ENCODE measurements around the gene ASCC1.

The ASCC1 gene

GRCh38 chr10:72133517-72133916 lies 82.6 kb downstream of the ASCC1 start:
- Histone ChIP-seq H3K36me3 (ENCODE audit: control insufficient read depth, insufficient read depth, low read length) (no peaks in the 10 kb centered on the region), H3K9me3 (ENCODE audit: control insufficient read depth, low read length) (no peaks in the 10 kb centered on the region), H3K27me3 (ENCODE audit: control insufficient read depth, insufficient read depth, low read length, poor library complexity, severe bottlenecking) (no peaks in the 10 kb centered on the region)

GRCh38 chr10:72132854-72133253 lies 83.2 kb downstream of the ASCC1 start:
- Histone ChIP-seq H3K27ac (ENCODE audit: insufficient read depth, low read depth, low read length, poor library complexity, severe bottlenecking) (no peak overlapping the region), H3K36me3 (ENCODE audit: control insufficient read depth, insufficient read depth, low read length) (no peaks in the 10 kb centered on the region), H3K9me3 (ENCODE audit: control insufficient read depth, low read length) (no peaks in the 10 kb centered on the region), H3K4me3 (ENCODE audit: insufficient read depth, low read depth, low read length) (no peak overlapping the region), H3K27me3 (ENCODE audit: control insufficient read depth, insufficient read depth, low read length, poor library complexity, severe bottlenecking) (no peaks in the 10 kb centered on the region), H3K4me1 (ENCODE audit: control insufficient read depth, insufficient read depth, low read length) (no peaks in the 10 kb centered on the region)
- 89 to 95% methylated on average over 4 of the region's 4 CpGs for WGBS, 2 experiments

More at GRCh38 chr10:72133517-72133916, 82.6 kb downstream of the ASCC1 start:
- Histone ChIP-seq H3K4me1 (ENCODE audit: control insufficient read depth, insufficient read depth, low read length) (no peaks in the 10 kb centered on the region), H3K4me3 (ENCODE audit: insufficient read depth, low read depth, low read length) (no peak overlapping the region), H3K27ac (ENCODE audit: insufficient read depth, low read depth, low read length, poor library complexity, severe bottlenecking) (no peak overlapping the region)

- no peak overlapping the region for H3K4me3 ChIP-seq (ENCODE audit: insufficient read depth, low read depth, low read length)
- 95 to 96% methylated on average over 2 of the region's 2 CpGs for WGBS, 2 experiments
Measured at GRCh38 chr10:72127571-72127970, 88.5 kb downstream of the ASCC1 start.

GRCh38 chr10:72126872-72127232 lies 89.2 kb downstream of the ASCC1 start:
- WGBS, 2 experiments = 82 to 91% methylated on average over 3 of the region's 3 CpGs
- H3K27ac ChIP-seq (ENCODE audit: insufficient read depth, low read depth, low read length, poor library complexity, severe bottlenecking) = no peak overlapping the region
- H3K9me3 ChIP-seq (ENCODE audit: control insufficient read depth, low read length) = no peaks in the 10 kb centered on the region
- H3K36me3 ChIP-seq (ENCODE audit: control insufficient read depth, insufficient read depth, low read length) = no peaks in the 10 kb centered on the region
- H3K4me1 ChIP-seq (ENCODE audit: control insufficient read depth, insufficient read depth, low read length) = no peaks in the 10 kb centered on the region
- no peak overlapping the region for H3K4me3 ChIP-seq (ENCODE audit: insufficient read depth, low read depth, low read length)
- H3K27me3 ChIP-seq (ENCODE audit: control insufficient read depth, insufficient read depth, low read length, poor library complexity, severe bottlenecking) = no peaks in the 10 kb centered on the region

More at GRCh38 chr10:72127571-72127970, 88.5 kb downstream of the ASCC1 start:
- no peak overlapping the region for H3K27ac ChIP-seq (ENCODE audit: insufficient read depth, low read depth, low read length, poor library complexity, severe bottlenecking)
- H3K36me3 ChIP-seq (ENCODE audit: control insufficient read depth, insufficient read depth, low read length) = no peaks in the 10 kb centered on the region
- no peaks in the 10 kb centered on the region for H3K27me3 ChIP-seq (ENCODE audit: control insufficient read depth, insufficient read depth, low read length, poor library complexity, severe bottlenecking)
- no peaks in the 10 kb centered on the region for H3K9me3 ChIP-seq (ENCODE audit: control insufficient read depth, low read length)
- H3K4me1 ChIP-seq (ENCODE audit: control insufficient read depth, insufficient read depth, low read length) = no peaks in the 10 kb centered on the region

- no peaks in the 10 kb centered on the region for H3K4me1 ChIP-seq (ENCODE audit: control insufficient read depth, insufficient read depth, low read length)
- no peak overlapping the region for H3K27ac ChIP-seq (ENCODE audit: insufficient read depth, low read depth, low read length, poor library complexity, severe bottlenecking)
- H3K4me3 ChIP-seq (ENCODE audit: insufficient read depth, low read depth, low read length) = no peak overlapping the region
- no peaks in the 10 kb centered on the region for H3K36me3 ChIP-seq (ENCODE audit: control insufficient read depth, insufficient read depth, low read length)
- WGBS, 2 experiments = 76 to 85% methylated on average over 3 of the region's 3 CpGs
- no peaks in the 10 kb centered on the region for H3K27me3 ChIP-seq (ENCODE audit: control insufficient read depth, insufficient read depth, low read length, poor library complexity, severe bottlenecking)
- no peaks in the 10 kb centered on the region for H3K9me3 ChIP-seq (ENCODE audit: control insufficient read depth, low read length)
Measured at GRCh38 chr10:72126184-72126871, 89.7 kb downstream of the ASCC1 start.

- Histone ChIP-seq H3K4me3 (ENCODE audit: insufficient read depth, low read depth, low read length) (no peak overlapping the region), H3K36me3 (ENCODE audit: control insufficient read depth, insufficient read depth, low read length) (no peaks in the 10 kb centered on the region), H3K4me1 (ENCODE audit: control insufficient read depth, insufficient read depth, low read length) (no peaks in the 10 kb centered on the region), H3K27ac (ENCODE audit: insufficient read depth, low read depth, low read length, poor library complexity, severe bottlenecking) (no peak overlapping the region), H3K9me3 (ENCODE audit: control insufficient read depth, low read length) (no peaks in the 10 kb centered on the region), H3K27me3 (ENCODE audit: control insufficient read depth, insufficient read depth, low read length, poor library complexity, severe bottlenecking) (no peaks in the 10 kb centered on the region)
- 73 to 100% methylated on average over 1 of the region's 1 CpG for WGBS, 2 experiments
Measured at GRCh38 chr10:72124989-72125388, 91.1 kb downstream of the ASCC1 start.

- H3K36me3 ChIP-seq (ENCODE audit: control insufficient read depth, insufficient read depth, low read length) = no peaks in the 10 kb centered on the region
- no peaks in the 10 kb centered on the region for H3K4me1 ChIP-seq (ENCODE audit: control insufficient read depth, insufficient read depth, low read length)
- no peak overlapping the region for H3K27ac ChIP-seq (ENCODE audit: insufficient read depth, low read depth, low read length, poor library complexity, severe bottlenecking)
- H3K9me3 ChIP-seq (ENCODE audit: control insufficient read depth, low read length) = no peaks in the 10 kb centered on the region
- H3K4me3 ChIP-seq (ENCODE audit: insufficient read depth, low read depth, low read length) = no peak overlapping the region
- no peaks in the 10 kb centered on the region for H3K27me3 ChIP-seq (ENCODE audit: control insufficient read depth, insufficient read depth, low read length, poor library complexity, severe bottlenecking)
Measured at GRCh38 chr10:72124381-72124780, 91.7 kb downstream of the ASCC1 start.

- 94 to 100% methylated on average over 3 of the region's 4 CpGs for WGBS, 2 experiments
- Histone ChIP-seq H3K4me3 (ENCODE audit: insufficient read depth, low read depth, low read length) (no peak overlapping the region), H3K27me3 (ENCODE audit: control insufficient read depth, insufficient read depth, low read length, poor library complexity, severe bottlenecking) (no peaks in the 10 kb centered on the region), H3K27ac (ENCODE audit: insufficient read depth, low read depth, low read length, poor library complexity, severe bottlenecking) (no peak overlapping the region), H3K36me3 (ENCODE audit: control insufficient read depth, insufficient read depth, low read length) (no peaks in the 10 kb centered on the region), H3K9me3 (ENCODE audit: control insufficient read depth, low read length) (no peaks in the 10 kb centered on the region), H3K4me1 (ENCODE audit: control insufficient read depth, insufficient read depth, low read length) (no peaks in the 10 kb centered on the region)
Measured at GRCh38 chr10:72123616-72124015, 92.5 kb downstream of the ASCC1 start.

GRCh38 chr10:72122221-72122620 lies 93.9 kb downstream of the ASCC1 start:
- Histone ChIP-seq H3K27me3 (ENCODE audit: control insufficient read depth, insufficient read depth, low read length, poor library complexity, severe bottlenecking) (no peaks in the 10 kb centered on the region), H3K4me1 (ENCODE audit: control insufficient read depth, insufficient read depth, low read length) (no peaks in the 10 kb centered on the region), H3K9me3 (ENCODE audit: control insufficient read depth, low read length) (no peaks in the 10 kb centered on the region), H3K27ac (ENCODE audit: insufficient read depth, low read depth, low read length, poor library complexity, severe bottlenecking) (no peak overlapping the region), H3K36me3 (ENCODE audit: control insufficient read depth, insufficient read depth, low read length) (no peaks in the 10 kb centered on the region), H3K4me3 (ENCODE audit: insufficient read depth, low read depth, low read length) (no peak overlapping the region)
- 91 to 94% methylated on average over 4 of the region's 4 CpGs for WGBS, 2 experiments

- H3K9me3 ChIP-seq (ENCODE audit: control insufficient read depth, low read length) = no peaks in the 10 kb centered on the region
- H3K36me3 ChIP-seq (ENCODE audit: control insufficient read depth, insufficient read depth, low read length) = no peaks in the 10 kb centered on the region
- WGBS, 2 experiments = 83 to 100% methylated on average over 1 of the region's 1 CpG
- no peaks in the 10 kb centered on the region for H3K4me1 ChIP-seq (ENCODE audit: control insufficient read depth, insufficient read depth, low read length)
- no peak overlapping the region for H3K27ac ChIP-seq (ENCODE audit: insufficient read depth, low read depth, low read length, poor library complexity, severe bottlenecking)
- no peaks in the 10 kb centered on the region for H3K27me3 ChIP-seq (ENCODE audit: control insufficient read depth, insufficient read depth, low read length, poor library complexity, severe bottlenecking)
- H3K4me3 ChIP-seq (ENCODE audit: insufficient read depth, low read depth, low read length) = no peak overlapping the region
Measured at GRCh38 chr10:72121389-72121788, 94.7 kb downstream of the ASCC1 start.

- Histone ChIP-seq H3K36me3 (ENCODE audit: control insufficient read depth, insufficient read depth, low read length) (no peaks in the 10 kb centered on the region), H3K4me3 (ENCODE audit: insufficient read depth, low read depth, low read length) (no peak overlapping the region), H3K4me1 (ENCODE audit: control insufficient read depth, insufficient read depth, low read length) (no peaks in the 10 kb centered on the region), H3K27ac (ENCODE audit: insufficient read depth, low read depth, low read length, poor library complexity, severe bottlenecking) (no peak overlapping the region), H3K27me3 (ENCODE audit: control insufficient read depth, insufficient read depth, low read length, poor library complexity, severe bottlenecking) (no peaks in the 10 kb centered on the region), H3K9me3 (ENCODE audit: control insufficient read depth, low read length) (no peaks in the 10 kb centered on the region)
- WGBS, 2 experiments = 91 to 94% methylated on average over 2 of the region's 2 CpGs
Measured at GRCh38 chr10:72116372-72116771, 99.7 kb downstream of the ASCC1 start.

Data from ectodermal cell (in vitro differentiated cells).